ENCODE measurements around the gene MLH1. TPM values are rescaled to one million over a fixed set of nuclear protein-coding genes. Genes with fewer than 3 reads are reported as not detected.

MLH1 gene
- total RNA-seq, 2 experiments from 2014 or later, result 18.9 to 23.8 TPM

DNA sequence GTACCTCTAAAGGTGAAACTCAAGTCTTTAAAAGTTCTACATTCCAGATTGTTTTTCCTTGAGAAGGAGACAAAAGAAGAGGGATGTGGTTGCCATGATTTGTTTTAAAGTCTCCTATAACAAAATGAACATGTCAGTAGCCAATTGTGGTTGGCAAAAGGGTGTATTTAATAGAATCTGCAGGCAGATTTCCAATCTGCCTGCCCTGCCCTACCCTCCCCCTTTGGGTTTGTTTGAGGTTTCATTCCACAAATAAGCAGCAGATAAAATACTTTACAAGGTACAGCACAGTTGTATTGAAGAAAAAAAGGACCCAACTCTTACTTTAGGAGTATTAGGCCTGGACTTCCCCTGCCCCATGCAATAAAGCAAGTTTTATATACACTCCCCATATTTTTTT, 59.5 kb downstream of the MLH1 start:
- no peaks in the 10 kb centered on the region for H3K27me3 ChIP-seq (ENCODE audit: control insufficient read depth in 1 of 2, insufficient read depth in 2 of 2, low read length in 2 of 2)
- DNase-seq (no peak), ATAC-seq (ENCODE audit: poor library complexity) (no peak)
- no peak overlapping the region for H3K27ac ChIP-seq (ENCODE audit: low read depth in 1 of 2, low read length in 2 of 2)
- TF ChIP-seq, protein P1, sequence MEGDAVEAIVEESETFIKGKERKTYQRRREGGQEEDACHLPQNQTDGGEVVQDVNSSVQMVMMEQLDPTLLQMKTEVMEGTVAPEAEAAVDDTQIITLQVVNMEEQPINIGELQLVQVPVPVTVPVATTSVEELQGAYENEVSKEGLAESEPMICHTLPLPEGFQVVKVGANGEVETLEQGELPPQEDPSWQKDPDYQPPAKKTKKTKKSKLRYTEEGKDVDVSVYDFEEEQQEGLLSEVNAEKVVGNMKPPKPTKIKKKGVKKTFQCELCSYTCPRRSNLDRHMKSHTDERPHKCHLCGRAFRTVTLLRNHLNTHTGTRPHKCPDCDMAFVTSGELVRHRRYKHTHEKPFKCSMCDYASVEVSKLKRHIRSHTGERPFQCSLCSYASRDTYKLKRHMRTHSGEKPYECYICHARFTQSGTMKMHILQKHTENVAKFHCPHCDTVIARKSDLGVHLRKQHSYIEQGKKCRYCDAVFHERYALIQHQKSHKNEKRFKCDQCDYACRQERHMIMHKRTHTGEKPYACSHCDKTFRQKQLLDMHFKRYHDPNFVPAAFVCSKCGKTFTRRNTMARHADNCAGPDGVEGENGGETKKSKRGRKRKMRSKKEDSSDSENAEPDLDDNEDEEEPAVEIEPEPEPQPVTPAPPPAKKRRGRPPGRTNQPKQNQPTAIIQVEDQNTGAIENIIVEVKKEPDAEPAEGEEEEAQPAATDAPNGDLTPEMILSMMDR (IDR thresholded peaks at IDR 0.05), result no peak
- H3K36me3 ChIP-seq (ENCODE audit: insufficient read depth, low read length), result peaks cover 71% of the 10 kb centered on the region
- ChIA-PET CTCF (no interaction called here), POLR2A (no interaction called here)
- intact Hi-C loops (cut with DNase I, micrococcal nuclease), result no loop called here
- Mint-ChIP-seq H3K27me3 (no peaks in the 10 kb centered on the region), H3K27ac (no peak overlapping the region), H3K9me3 (no peaks in the 10 kb centered on the region), H3K4me3 (no peak overlapping the region), H3K36me3 (ENCODE audit: low read depth) (peaks cover 96% of the 10 kb centered on the region), H3K4me1 (ENCODE audit: low read depth) (no peaks in the 10 kb centered on the region)
- no peak overlapping the region for H3K4me3 ChIP-seq (ENCODE audit: low read length)
- H3K4me1 ChIP-seq (ENCODE audit: insufficient read depth, low read length), result no peaks in the 10 kb centered on the region
- H3K9me3 ChIP-seq (ENCODE audit: control insufficient read depth in 1 of 2, insufficient read depth in 1 of 2, low read length in 2 of 2), result no peaks in the 10 kb centered on the region

GRCh38 chr3:37053337-37053736, 60.0 kb downstream of the MLH1 start:
- Histone ChIP-seq H3K27me3 (ENCODE audit: control insufficient read depth in 1 of 2, insufficient read depth in 2 of 2, low read length in 2 of 2) (no peaks in the 10 kb centered on the region), H3K9me3 (ENCODE audit: control insufficient read depth in 1 of 2, insufficient read depth in 1 of 2, low read length in 2 of 2) (no peaks in the 10 kb centered on the region), H3K36me3 (ENCODE audit: insufficient read depth, low read length) (peaks cover 72% of the 10 kb centered on the region), H3K4me3 (ENCODE audit: low read length) (no peak overlapping the region), H3K27ac (ENCODE audit: low read depth in 1 of 2, low read length in 2 of 2) (no peak overlapping the region), H3K4me1 (ENCODE audit: insufficient read depth, low read length) (no peaks in the 10 kb centered on the region)
- H3K4me1 Mint-ChIP-seq (ENCODE audit: low read depth), result no peaks in the 10 kb centered on the region
- TF ChIP-seq, protein P1 (IDR thresholded peaks at IDR 0.05), result no peak
- H3K4me3 Mint-ChIP-seq, result no peak overlapping the region
- peak overlapping the region; percentile 56 for H3K27ac Mint-ChIP-seq
- no peaks in the 10 kb centered on the region for H3K9me3 Mint-ChIP-seq
- H3K36me3 Mint-ChIP-seq (ENCODE audit: low read depth), result peaks cover 93% of the 10 kb centered on the region
- H3K27me3 Mint-ChIP-seq, result no peaks in the 10 kb centered on the region
- intact Hi-C loops (cut with DNase I, micrococcal nuclease), result no loop called here
- ChIA-PET CTCF (no interaction called here), POLR2A (no interaction called here)
- ATAC-seq (ENCODE audit: poor library complexity), result no peak
- DNase-seq, result no peak

DNA sequence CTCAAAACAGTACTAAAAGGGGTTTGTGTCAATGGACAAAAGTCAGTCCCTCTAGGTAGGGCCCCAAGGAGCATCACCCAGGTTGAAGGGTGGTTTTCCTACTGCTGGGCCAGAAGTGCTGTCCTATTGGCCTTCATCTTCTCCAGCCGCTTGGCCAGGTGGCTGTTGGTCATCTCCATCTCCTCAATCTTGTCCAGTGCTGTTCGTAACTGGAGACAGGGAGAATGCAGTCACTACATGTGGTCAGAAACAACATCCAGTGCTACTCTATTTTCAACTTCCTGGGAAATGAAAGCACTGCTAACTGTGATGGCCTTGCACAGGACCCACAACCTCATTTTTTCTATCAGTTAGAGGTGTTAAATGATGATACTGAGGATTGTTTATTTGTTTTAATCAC, 60.4 kb downstream of the MLH1 start:
- POLR2A ChIA-PET, result no interaction called here
- no peak for DNase-seq
- no peak overlapping the region for H3K27ac ChIP-seq (ENCODE audit: low read depth in 1 of 2, low read length in 2 of 2)
- no peak overlapping the region for H3K4me3 ChIP-seq (ENCODE audit: low read length)
- ATAC-seq (ENCODE audit: poor library complexity), result no peak
- CTCF ChIA-PET, result no interaction called here
- H3K4me1 ChIP-seq (ENCODE audit: insufficient read depth, low read length), result no peaks in the 10 kb centered on the region
- Mint-ChIP-seq H3K4me1 (ENCODE audit: low read depth) (no peaks in the 10 kb centered on the region), H3K9me3 (no peaks in the 10 kb centered on the region), H3K27ac (no peak overlapping the region), H3K27me3 (no peaks in the 10 kb centered on the region), H3K36me3 (ENCODE audit: low read depth) (peaks cover 91% of the 10 kb centered on the region), H3K4me3 (no peak overlapping the region)
- no peaks in the 10 kb centered on the region for H3K9me3 ChIP-seq (ENCODE audit: control insufficient read depth in 1 of 2, insufficient read depth in 1 of 2, low read length in 2 of 2)
- intact Hi-C loops (cut with DNase I, micrococcal nuclease), result no loop called here
- TF ChIP-seq, protein P1 (IDR thresholded peaks at IDR 0.05), result no peak
- no peaks in the 10 kb centered on the region for H3K27me3 ChIP-seq (ENCODE audit: control insufficient read depth in 1 of 2, insufficient read depth in 2 of 2, low read length in 2 of 2)
- H3K36me3 ChIP-seq (ENCODE audit: insufficient read depth, low read length), result peaks cover 72% of the 10 kb centered on the region

All from CD4-positive, alpha-beta T cell (primary cell).